ENCODE results near the gene KLHL4. TPM values are rescaled to one million over a fixed set of nuclear protein-coding genes. Genes with fewer than 3 reads are reported as not detected.
A peak's percentile ranks its signal among the peaks of the same experiment; 100 is the strongest.
"Not testable (repeated sequence)": the region's sequence is repeated elsewhere in the genome, so short reads cannot be mapped to it uniquely, and the experiment has no call there.

Gene KLHL4, protein sequence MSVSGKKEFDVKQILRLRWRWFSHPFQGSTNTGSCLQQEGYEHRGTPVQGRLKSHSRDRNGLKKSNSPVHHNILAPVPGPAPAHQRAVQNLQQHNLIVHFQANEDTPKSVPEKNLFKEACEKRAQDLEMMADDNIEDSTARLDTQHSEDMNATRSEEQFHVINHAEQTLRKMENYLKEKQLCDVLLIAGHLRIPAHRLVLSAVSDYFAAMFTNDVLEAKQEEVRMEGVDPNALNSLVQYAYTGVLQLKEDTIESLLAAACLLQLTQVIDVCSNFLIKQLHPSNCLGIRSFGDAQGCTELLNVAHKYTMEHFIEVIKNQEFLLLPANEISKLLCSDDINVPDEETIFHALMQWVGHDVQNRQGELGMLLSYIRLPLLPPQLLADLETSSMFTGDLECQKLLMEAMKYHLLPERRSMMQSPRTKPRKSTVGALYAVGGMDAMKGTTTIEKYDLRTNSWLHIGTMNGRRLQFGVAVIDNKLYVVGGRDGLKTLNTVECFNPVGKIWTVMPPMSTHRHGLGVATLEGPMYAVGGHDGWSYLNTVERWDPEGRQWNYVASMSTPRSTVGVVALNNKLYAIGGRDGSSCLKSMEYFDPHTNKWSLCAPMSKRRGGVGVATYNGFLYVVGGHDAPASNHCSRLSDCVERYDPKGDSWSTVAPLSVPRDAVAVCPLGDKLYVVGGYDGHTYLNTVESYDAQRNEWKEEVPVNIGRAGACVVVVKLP
- 11.7 and 16.0 TPM in 2 replicates for total RNA-seq (2014; rRNA removed)
- 2.0 TPM for polyA plus RNA-seq (2012)

DNA sequence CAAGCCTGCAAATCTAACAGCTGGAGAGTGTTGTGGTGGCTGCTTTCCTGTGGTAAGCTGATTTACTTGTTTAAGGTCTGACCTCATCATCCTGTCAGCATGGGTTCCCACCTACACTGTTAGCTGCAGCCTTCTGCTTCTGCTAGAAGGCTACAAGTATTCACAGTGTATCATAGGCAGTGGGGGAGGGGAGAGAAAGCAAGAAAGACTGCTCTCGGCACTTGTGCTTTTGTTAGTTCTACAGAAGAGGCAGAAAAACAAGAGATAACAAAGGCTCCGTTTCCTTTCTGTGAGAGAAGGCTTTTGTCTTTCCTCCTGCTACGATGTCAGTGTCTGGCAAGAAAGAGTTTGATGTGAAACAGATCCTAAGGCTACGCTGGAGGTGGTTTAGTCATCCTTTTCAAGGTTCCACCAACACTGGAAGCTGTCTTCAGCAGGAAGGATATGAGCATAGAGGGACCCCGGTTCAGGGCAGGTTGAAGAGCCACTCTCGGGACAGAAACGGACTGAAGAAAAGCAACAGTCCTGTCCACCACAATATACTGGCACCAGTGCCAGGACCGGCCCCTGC is at the start of gene KLHL4:
Gene KLHL4 (plus strand): TSS at position 232 of the 571 bp plus-strand sequence. CDS start 92 bp downstream, at position 324.
- DNase-seq (ENCODE audit: low read depth), result peak; percentile 93

DNA sequence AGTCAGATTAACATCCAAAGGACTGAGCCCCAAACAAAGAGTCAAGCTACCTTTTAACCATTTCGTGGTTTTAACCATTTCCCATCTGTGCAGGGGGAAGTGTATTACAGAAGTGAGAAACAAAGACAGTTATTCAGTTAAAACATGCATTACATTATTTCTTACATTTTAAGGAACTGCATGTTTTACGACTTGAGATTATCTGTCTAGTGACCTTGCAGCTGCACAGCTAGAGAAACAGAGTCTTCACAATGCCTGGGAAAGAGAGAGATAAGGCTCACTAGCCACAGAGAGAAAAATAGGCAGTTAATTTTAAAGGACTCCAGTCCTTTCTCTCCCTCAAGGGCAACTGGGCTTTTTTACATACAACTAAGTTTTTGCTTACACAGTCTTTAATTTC is 48.7 kb upstream of the KLHL4 start:
- DNase-seq (ENCODE audit: low read depth), result no peak

DNA sequence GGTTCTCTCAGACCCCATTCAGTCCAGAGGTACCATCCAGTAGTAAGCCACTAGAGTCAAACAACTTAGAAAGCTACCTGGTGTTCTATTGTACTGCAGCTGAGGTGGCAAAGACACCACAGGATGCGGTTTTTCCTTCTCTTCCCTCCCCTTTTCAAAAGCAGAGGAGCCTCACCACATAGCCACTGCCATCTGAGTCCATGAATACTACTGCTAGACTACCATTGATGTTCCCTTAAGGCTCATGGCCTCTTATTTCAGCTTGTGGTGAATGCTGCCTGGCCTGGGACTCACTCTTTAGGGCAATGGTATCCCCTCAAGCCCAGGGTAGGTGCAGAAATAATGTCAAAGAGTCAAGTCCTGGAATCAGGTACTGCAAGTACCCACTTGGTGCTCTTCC is 41.8 kb upstream of the KLHL4 start:
- no peak for DNase-seq (ENCODE audit: low read depth)

DNA sequence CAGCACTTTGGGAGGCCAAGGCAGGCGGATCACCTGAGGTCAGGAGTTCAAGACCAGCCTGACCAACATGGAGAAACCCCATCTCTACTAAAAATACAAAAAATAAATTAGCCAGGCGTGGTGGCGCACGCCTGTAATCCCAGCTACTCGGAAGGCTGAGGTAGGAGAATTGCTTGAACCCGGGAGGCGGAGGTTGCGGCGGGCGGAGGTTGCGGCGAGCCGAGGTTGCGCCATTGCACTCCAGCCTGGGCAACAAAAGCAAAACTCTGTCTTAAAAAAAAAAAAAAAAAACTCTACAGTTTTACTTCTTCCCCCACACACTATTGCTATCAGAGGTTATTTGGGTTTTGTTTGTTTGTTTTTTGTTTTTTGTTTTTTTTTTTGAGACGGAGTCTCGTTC is 38.9 kb upstream of the KLHL4 start:
- DNase-seq (ENCODE audit: low read depth), result not testable (repeated sequence)

DNA sequence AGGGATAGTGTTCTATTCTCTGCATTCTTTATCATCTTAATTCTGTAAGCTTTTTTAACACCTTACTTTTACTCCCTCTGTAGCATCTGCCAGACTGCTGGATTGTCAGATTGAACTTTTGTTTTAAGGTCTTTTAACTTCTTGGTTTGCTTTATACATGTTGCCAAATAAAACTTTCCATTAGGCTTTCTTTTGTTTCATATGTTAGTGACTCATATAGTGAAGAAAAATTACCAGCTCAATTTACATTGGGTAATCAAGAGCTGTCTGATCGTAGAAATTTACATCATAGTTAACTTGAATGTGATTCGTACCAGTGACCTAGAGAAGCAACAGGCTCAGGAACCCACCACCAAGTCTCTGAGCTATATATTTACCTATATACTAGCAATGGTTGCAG is 28.5 kb upstream of the KLHL4 start:
- peak; percentile 20 for DNase-seq (ENCODE audit: low read depth)

DNA sequence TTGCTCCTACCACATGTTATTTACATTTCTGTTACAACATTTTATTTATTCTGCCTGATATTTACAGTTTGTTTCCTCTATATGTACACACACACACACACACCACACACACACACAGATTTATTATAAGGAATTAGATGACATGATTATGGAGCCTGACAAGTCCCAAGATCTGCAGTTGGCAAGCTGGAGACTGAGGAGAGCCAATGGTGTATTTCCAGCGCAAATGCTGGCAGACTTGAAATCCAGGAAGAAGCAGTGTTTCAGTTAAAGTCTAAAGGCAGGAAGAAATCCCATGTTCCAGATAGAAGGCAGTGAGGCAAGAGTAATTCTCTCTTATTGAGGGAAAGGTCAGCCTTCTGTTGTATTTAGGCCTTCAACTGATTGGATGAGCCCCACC is 1.8 kb upstream of the KLHL4 start:
- DNase-seq (ENCODE audit: low read depth), result no peak

DNA sequence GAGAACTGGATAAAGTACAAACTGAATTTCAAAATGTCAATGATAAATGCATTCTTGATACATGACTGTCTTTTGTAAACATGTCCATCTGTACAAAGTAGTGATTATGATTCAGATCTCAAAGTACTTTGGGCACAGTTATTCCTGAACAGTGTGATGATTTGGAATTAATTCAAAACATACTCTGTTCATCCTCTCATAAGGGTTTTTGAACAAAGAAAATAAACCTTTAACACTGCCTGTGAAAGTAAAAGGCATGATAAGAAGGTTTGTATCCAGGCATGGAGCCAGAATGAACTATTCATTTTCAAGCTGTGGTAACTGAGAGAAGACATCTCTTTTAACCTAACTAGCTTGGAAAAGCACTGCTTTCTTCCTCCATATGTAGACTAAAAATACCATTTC is 883 bp upstream of the KLHL4 start:
- peak; percentile 73 for DNase-seq (ENCODE audit: low read depth)

DNA sequence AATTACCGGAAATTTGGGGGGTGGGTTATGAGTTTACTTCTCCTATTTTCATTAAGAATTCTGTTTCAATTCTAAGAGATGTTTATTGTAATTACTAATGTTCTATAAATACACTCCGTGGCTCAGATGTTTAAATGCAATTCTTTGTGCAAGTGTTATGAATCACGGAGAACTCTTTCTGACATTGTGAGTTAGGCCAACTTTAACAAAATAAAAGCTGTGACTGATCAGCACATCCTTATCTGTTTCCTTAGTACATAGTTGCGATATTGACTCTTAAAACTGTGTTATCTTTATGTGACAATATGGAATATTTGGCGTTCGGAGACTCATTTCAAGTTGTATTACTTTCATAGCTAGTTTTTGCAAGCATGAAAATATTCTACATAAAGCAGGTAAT is 902 bp downstream of the KLHL4 start:
- DNase-seq (ENCODE audit: low read depth), result peak; percentile 21

DNA sequence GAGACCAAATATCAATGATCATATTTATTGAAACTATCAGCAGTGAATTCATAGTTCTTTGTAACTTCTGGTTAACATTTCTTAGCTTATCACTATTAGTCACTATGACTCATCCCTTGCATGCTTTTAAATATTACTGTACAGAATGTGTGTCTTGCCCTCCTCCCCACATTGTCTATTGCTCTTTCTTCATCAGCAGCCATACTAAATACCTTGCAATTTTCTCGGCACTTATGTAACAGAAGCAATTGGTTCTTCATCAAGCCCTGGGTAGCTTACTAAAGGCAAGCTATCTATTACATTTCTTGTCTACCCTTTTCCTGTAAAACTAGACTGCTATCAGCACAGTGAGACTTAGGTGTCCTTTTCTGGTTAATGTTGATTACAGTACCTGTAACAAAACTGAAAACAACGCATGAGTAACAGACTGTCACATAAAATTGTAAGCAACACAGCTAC is 8.2 kb downstream of the KLHL4 start:
- peak; percentile 74 for DNase-seq (ENCODE audit: low read depth)

DNA sequence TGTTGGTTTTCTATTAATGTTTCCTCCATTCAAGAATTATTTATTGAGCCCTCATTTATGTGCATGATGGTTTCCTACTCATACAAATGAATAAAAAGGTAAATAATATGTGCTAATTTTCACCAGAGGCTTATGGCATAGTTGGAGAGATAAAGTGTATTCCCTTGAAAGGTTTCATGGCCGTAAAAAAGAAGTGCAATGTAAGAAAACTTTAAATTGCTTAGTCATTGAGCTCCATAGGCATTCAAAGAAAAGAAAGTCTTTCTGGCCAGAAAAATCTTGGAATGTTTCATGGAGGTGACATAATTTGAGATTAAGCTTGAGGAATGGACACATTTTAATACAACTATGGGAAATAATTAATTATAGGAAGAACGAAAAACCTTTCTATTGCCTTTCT is 8.7 kb downstream of the KLHL4 start:
- no peak for DNase-seq (ENCODE audit: low read depth)

DNA sequence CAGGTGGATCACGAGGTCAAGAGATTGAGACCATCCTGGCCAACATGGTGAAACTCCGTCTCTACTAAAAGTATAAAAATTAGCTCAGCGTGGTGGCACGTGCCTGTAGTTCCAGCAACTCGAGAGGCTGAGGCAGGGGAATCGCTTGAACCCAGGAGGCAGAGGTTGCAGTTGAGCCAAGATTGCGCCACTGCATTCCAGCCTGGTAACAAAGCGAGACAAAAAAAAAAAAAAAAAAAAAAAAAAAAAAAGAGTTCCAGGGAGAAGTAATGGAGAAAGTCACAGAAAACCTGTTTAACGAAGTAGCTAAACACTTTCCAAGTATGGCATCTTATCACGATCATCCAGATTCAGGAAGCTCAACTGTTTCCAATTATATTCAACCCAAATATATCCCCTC is 10.9 kb downstream of the KLHL4 start:
- no peak for DNase-seq (ENCODE audit: low read depth)

DNA sequence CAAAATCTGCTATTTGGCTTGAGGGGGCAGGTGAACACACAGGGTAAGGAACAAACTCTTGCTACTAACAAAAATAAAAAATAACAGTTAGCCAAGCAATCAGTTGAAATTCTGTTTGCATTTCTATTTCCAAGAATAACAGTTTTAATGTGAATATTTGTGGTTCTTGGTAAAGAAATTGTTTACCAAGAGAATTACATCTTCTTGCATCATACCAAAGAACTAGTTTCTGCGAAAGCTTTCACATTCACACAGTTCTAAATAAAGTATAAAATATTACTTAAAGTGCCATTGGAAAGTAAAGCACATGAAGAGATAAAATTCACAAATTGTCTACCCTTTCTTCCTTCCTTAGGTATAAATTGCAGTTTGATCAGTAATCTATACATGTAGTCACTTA is 54.4 kb downstream of the KLHL4 start:
- peak; percentile 11 for DNase-seq (ENCODE audit: low read depth)

DNA sequence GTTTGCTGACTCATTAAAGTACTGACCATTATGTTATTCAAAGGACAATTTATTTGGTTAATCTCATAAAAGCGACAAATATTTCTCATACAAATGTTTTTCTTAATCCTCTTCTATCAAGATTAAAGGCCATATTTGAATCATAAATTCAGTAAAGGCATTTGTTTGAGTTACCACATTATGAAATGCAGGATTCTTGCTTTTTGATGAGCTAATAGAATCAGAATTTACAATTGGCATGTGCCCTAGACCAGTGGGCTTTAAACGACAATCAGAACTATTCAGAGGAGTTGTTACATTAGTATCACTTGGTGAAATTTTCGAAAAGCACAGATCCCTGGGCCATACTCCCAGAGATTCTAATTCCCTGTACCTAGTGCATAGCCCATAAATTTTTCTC is 55.3 kb downstream of the KLHL4 start:
- peak; percentile 41 for DNase-seq (ENCODE audit: low read depth)

DNA sequence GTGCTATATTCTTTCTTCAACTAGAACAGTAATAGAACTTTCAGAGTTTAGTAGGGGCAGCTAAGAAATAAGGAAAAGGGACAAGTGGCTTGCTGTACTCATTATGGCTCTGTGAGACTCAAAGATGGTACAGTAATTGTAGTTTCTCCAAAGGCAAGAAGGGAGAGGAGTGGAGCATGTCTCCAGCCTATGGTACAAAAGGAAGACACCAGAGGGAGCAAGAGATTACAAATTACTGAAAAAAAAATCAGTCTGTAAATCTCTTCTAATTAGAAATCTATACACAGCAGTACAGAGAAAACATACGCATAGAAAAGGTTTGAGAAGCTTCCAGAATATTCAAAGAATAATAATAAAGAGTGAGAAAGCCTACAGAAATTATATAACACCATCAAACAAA is 61.4 kb downstream of the KLHL4 start:
- DNase-seq (ENCODE audit: low read depth), result no peak

DNA sequence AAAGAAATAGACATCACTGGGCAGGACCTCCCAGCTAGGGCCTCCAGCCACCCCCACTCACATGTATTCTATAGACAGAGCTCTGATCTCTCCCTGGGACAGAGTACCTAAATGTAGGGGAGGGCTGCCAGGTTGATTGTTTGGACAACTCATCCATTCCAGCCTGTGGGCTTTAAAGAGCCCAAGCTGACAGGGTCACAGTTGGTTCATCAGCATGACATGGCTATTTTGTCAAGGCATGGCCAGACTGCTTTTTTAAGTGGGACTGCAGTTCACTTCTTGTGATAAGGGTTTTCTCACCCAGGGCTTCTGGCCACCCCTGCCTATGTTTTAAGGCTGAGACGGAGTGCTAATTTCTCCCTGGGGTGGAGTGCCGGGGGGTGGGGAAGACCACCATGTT is 63.3 kb downstream of the KLHL4 start:
- DNase-seq (ENCODE audit: low read depth), result no peak

DNA sequence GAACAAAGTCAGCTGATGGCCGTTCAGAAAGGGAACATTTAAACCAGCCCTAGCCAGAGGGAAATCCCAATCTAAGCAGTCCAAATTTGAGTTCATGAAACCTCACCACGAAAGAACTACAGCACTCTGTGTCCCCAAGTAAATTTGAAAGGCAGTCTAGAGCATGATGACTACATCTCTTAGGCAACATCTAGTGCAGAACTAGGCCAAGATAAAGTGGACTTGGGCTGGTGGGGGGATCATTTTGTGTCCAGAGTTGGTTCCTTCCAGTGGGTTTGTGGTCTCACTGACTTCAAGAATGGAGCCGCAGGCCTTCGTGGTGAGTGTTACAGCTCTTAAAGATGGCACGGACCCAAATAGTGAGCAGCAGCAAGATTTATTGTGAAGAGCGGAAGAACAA is 64.9 kb downstream of the KLHL4 start:
- DNase-seq (ENCODE audit: low read depth), result no peak

DNA sequence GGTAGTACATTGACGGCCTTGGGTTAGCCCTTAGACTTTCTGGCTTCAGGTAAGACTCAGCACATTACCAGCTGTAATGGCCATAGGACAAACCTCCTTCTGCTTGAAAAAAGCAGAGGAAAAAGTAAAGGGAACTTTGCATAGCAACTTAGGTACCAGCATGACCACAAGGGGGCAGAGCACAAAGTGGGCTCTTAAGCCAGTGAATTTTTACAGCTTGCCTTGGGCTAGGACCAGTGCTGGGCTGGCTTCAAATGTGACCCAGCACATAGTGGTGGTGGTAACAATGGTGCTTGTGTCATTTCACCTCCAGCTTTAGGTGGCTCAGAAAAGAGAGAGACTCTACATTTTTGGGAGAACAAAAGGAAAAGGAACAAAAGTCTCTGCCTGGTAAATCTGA is 66.1 kb downstream of the KLHL4 start:
- no peak for DNase-seq (ENCODE audit: low read depth)

DNA sequence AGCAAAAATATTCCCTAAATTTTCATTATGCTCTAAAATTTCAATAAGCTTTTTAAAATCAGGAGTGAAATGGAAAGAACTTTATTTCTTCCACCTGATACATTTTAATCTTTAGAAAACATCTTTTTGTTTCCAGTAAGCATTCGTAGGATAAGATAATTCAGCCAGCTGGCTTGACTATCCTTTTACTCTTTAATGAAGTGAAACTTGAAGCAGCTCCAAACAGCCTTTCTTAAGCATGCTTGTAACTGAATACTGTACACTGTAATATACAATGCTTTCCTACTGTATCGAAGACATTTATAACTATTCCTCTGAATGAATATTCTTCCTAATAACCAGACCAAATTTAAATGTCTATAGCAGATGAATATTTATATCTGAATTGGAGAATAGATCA is 98.8 kb downstream of the KLHL4 start:
- DNase-seq (ENCODE audit: low read depth), result no peak

DNA sequence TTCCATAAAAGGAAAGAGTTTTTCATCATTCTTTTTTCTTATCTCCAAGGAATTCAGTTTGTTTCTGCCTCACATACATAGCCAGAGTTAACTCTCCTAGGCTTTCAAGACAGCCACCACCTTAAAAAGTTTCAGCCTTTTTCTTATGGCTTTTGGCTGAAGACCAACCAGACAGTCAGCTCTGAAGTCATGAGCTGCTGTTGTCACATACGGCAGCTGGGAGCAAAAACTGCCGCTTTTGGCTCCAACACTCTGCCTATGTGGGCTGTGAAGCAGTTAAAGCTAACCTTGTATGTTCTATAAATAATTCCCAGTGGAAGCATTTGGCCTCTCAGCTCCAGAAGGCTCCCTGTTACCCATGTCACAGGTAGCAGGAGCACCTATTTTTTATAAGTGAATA is 104.1 kb downstream of the KLHL4 start:
- peak; percentile 60 for DNase-seq (ENCODE audit: low read depth)

DNA sequence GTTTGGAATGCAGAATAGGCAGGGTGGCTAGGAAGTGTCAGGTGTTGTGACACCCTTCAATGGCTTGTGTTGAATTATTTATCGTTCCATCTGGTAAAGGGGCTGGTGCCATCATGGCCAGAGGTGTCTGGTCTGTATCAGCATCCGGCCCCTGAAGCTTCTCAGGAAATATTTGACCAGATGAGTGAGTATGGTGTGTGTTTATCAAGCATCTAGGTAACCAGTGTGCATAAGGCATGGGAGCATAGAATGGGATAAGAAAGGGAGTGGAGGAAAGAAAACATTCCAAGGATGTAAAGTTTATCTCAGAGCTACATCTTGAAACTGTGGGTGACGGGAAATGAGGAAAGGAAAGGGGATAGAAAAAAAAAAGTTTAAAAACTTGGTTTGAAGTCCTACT is 109.4 kb downstream of the KLHL4 start:
- DNase-seq (ENCODE audit: low read depth), result no peak

DNA sequence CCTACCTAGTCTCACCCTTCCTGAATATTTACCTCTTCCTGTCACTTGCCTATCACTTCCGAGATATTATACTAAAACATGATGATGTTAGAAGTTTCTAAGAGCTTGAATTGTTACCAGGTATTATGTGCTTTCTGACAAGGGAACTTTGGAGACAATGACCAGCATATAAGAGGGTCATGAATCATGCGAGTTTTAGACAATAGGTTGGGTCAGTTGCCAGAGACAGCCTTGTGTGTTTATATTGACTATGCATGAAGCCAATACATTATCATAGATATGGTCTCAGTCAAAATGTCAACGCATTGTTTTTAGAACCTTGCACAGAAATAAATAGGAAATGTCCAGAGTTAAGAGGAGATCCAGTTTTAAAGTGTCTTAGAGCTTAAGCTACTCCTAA is 116.8 kb downstream of the KLHL4 start:
- DNase-seq (ENCODE audit: low read depth), result no peak

DNA sequence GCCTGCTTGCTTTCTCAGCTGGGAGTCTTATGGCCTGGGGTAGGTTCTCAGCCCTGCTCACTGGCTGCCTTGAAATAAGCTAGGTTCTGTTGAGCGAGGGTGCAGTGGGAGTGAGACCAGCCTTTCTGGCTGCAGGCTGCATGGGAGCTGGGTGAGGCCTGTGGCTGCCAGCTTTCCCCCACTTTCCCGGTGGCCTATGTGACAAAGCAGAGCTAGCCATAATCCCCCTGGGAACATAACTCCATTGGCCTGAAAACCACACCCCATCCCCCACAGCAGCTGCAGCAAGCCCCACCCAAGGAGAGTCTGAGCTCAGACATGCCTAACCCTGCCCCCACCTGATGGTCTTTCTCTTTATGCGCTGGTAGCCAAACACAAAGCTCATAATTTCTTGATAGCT is 118.9 kb downstream of the KLHL4 start:
- DNase-seq (ENCODE audit: low read depth), result peak; percentile 48

DNA sequence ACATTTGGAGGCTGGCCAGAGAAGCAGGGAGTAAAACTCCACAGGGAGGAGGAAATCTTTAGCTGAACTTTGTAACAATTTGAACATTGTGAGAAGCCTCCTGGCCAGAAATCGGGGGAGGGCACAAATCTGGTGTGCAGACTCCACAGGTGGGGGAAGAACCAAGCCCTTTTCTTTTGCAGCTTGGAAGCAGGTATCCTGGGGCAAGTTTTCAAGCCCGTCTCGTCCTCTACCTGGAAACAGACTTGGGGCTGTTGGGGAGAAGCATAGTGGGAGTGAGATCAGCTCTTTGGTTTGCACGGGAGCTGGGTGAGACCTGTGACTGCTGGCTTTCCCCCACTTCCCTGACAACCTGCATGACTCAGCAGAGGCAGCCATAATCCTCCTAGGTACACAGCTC is 123.8 kb downstream of the KLHL4 start:
- DNase-seq (ENCODE audit: low read depth), result not testable (repeated sequence)
